DND-41 (cell line): ENCODE measurements around the gene NOVA1.

Experiments used
- ATAC-seq: fragments of 200-7000 bp; cut with Tn5 transposase; 3 replicates; pipeline ENCODE4 v1.9.1; 2021; ENCODE audit warnings: low read depth; ENCODE audit not compliant: insufficient read depth
- DNase-seq: peaks from one replicate; pipeline ENCODE4 v3.0.0-alpha.2; 2020
- H2AFZ ChIP-seq: 2 replicates; pipeline ENCODE4 v1.6.0; 2012; ENCODE audit warnings: low read depth, low read length
- H3K27ac ChIP-seq: 2 replicates; pipeline ENCODE4 v1.5.1; 2012; ENCODE audit warnings: low read length, inconsistent platforms
- H3K27me3 ChIP-seq: fragments of 200-600 bp; sonication (generic); 2 replicates; pipeline ENCODE4 v1.6.0; 2012; ENCODE audit warnings: low read length, mild to moderate bottlenecking, inconsistent platforms; ENCODE audit not compliant: insufficient read depth, poor library complexity
- H3K36me3 ChIP-seq: 2 replicates; pipeline ENCODE4 v1.5.1; 2012; ENCODE audit warnings: low read length, inconsistent platforms; ENCODE audit not compliant: insufficient read depth
- H3K4me1 ChIP-seq: 2 replicates; pipeline ENCODE4 v1.5.1; 2012; ENCODE audit warnings: mild to moderate bottlenecking, low read length; ENCODE audit not compliant: insufficient read depth
- H3K4me2 ChIP-seq: 2 replicates; pipeline ENCODE4 v1.6.0; 2012; ENCODE audit warnings: mild to moderate bottlenecking, moderate library complexity, low read length, inconsistent platforms; ENCODE audit not compliant: insufficient read depth
- H3K4me3 ChIP-seq, 2 experiments: fragments of 200-600 bp in 1 of 2; shearing (Covaris generic) in 1 of 2; 2 replicates each; pipeline ENCODE4 v1.5.1; 2012 to 2016; ENCODE audit warnings: inconsistent platforms in 2 of 2, low read length in 2 of 2, mild to moderate bottlenecking in 2 of 2, low read depth in 1 of 2, moderate library complexity in 1 of 2
- H3K79me2 ChIP-seq: 2 replicates; pipeline ENCODE4 v1.6.0; 2012; ENCODE audit warnings: low read length, inconsistent platforms; ENCODE audit not compliant: insufficient read depth
- H3K9ac ChIP-seq: 2 replicates; pipeline ENCODE4 v1.6.0; 2012; ENCODE audit warnings: low read depth, mild to moderate bottlenecking, inconsistent platforms, low read length, moderate library complexity
- H3K9me3 ChIP-seq: 2 replicates; pipeline ENCODE4 v1.5.1; 2012; ENCODE audit warnings: low read length, moderate library complexity, mild to moderate bottlenecking, inconsistent platforms; ENCODE audit not compliant: insufficient read depth, severe bottlenecking
- H4K20me1 ChIP-seq: 2 replicates; pipeline ENCODE4 v1.6.0; 2012; ENCODE audit warnings: low read length; ENCODE audit not compliant: insufficient read depth
- EZH2 ChIP-seq: IDR thresholded peaks from 3 replicates; pipeline ENCODE4 v1.6.1; 2012; ENCODE audit warnings: borderline replicate concordance, low read depth, mild to moderate bottlenecking, moderate library complexity, low read length, inconsistent platforms; ENCODE audit not compliant: severe bottlenecking
- TF ChIP-seq, protein P1 (sequence below): IDR thresholded peaks from 2 replicates; pipeline ENCODE4 v1.5.1; 2012; ENCODE audit warnings: borderline replicate concordance, low read length, moderate library complexity, mild to moderate bottlenecking; ENCODE audit not compliant: poor library complexity, severe bottlenecking; ENCODE audit errors: extremely low read depth

NOVA1 gene

DNA sequence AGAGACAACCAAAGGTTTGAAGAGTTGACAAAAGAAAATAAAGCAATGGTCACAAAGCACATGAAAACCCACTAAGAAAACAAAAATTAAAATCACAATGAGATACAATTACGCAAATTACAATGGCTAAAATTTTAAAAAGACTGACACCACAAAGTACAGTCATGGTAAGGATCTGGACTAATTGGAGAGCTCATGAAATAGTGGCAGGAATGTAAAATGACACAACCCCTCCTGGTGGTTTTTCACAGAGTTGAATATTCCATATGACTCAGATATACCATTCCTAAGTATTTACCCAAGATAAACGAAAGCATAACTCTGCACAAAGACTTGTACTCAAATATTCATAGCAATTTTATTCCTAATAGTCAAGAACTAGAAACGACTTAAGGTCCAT, 65.9 kb downstream of the NOVA1 start:
- ATAC-seq (no peak), DNase-seq (no peak)
- TF ChIP-seq, protein P1, sequence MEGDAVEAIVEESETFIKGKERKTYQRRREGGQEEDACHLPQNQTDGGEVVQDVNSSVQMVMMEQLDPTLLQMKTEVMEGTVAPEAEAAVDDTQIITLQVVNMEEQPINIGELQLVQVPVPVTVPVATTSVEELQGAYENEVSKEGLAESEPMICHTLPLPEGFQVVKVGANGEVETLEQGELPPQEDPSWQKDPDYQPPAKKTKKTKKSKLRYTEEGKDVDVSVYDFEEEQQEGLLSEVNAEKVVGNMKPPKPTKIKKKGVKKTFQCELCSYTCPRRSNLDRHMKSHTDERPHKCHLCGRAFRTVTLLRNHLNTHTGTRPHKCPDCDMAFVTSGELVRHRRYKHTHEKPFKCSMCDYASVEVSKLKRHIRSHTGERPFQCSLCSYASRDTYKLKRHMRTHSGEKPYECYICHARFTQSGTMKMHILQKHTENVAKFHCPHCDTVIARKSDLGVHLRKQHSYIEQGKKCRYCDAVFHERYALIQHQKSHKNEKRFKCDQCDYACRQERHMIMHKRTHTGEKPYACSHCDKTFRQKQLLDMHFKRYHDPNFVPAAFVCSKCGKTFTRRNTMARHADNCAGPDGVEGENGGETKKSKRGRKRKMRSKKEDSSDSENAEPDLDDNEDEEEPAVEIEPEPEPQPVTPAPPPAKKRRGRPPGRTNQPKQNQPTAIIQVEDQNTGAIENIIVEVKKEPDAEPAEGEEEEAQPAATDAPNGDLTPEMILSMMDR, result no peak
- no peak for TF ChIP-seq EZH2

DNA sequence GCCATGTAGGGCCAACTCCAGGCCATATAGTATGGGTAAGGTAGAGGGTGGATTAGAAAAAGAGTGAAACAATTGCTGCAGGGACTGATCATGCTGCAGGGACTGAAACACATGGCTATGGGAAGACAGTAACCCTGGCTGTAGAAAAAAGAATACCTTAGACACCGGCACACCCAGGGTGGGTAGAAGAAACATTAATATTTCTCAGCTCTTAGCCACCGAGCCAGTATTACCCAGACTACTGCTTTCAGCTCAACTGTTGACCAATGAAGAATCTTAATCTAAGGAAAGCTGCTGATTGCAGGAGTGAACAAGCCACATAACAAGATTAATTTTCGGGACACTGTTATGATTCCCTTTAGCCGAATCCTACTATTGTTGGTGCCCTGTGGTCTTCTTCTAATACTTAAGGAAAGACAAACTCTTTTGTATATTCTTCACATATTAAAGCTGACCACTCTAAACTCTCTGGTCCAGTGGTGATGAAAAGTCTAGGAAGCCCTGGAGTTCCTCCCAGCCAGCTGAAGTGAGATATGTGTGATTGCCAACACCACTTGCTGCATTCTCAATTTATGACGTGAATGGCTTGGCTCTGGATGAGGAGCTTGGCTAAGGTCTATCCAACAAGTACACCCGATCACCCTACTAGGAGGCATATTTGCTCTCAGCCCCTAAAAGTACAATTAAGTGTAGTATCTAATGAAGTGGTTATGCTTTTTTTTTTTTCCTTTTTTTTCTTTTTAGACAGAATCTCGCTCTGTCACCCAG, 69.2 kb downstream of the NOVA1 start:
- Histone ChIP-seq H3K79me2 (no peaks in the 10 kb centered on the region), H3K4me3 (no peak overlapping the region), H3K4me1 (no peaks in the 10 kb centered on the region), H4K20me1 (no peaks in the 10 kb centered on the region), H3K36me3 (no peaks in the 10 kb centered on the region), H3K9me3 (no peaks in the 10 kb centered on the region), H2AFZ (no peak overlapping the region), H3K27me3 (no peaks in the 10 kb centered on the region), H3K9ac (no peak overlapping the region), H3K4me2 (no peak overlapping the region), H3K27ac (no peak overlapping the region)
- no peak for DNase-seq
- ATAC-seq, result no peak
- no peak for TF ChIP-seq EZH2
- TF ChIP-seq, protein P1, result no peak

More for the DNA sequence above, 65.9 kb downstream of the NOVA1 start:
- Histone ChIP-seq H3K4me2 (no peak overlapping the region), H3K9me3 (no peaks in the 10 kb centered on the region), H3K27me3 (no peaks in the 10 kb centered on the region), H3K4me3 (no peak overlapping the region), H2AFZ (no peak overlapping the region), H3K27ac (no peak overlapping the region), H3K9ac (no peak overlapping the region), H4K20me1 (no peaks in the 10 kb centered on the region), H3K4me1 (no peaks in the 10 kb centered on the region), H3K79me2 (no peaks in the 10 kb centered on the region), H3K36me3 (no peaks in the 10 kb centered on the region)

DNA sequence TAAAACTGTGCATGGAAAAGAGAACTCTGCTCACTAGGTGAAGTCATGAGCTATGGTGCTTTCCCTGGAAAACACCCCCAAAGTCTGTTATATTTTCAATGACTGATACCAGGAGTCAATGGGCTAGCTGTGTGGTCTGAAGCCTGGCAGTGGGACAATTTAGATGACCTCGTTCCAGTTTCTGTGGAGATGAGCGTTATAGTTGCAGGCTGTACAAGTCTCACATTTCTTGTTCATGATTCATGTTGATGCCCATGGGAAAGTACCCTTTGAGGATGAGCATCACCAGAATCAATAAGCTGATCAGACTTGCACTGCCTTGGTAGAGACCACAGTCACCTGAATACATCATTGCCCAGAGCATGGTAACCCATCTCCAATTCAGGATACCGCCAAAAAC, 70.7 kb downstream of the NOVA1 start:
- Histone ChIP-seq H4K20me1 (no peaks in the 10 kb centered on the region), H3K36me3 (no peaks in the 10 kb centered on the region), H3K27me3 (no peaks in the 10 kb centered on the region), H3K4me3 (no peak overlapping the region), H3K27ac (no peak overlapping the region), H3K4me2 (no peak overlapping the region), H3K79me2 (no peaks in the 10 kb centered on the region), H3K9ac (no peak overlapping the region), H2AFZ (no peak overlapping the region), H3K4me1 (no peaks in the 10 kb centered on the region), H3K9me3 (no peaks in the 10 kb centered on the region)
- ATAC-seq (no peak), DNase-seq (no peak)
- TF ChIP-seq EZH2, result no peak

DNA sequence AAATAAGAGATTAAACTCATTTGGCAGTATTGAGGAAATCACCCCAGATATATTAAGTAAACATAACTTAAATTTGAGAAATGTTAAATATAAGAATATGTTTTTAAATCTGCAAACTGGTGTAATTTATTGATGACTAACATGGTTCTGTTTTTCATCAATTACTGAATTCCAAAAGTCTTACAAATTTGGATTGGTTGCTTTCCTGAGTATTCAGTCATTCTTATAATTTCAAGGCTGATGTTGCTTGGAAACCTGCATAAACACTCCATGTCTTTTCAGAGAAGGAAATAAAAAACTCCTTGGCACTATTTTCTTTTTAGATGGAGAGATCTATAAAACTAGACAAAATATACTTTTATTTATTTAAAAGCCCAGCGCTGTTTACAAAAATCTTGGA, 71.7 kb downstream of the NOVA1 start:
- Histone ChIP-seq H3K4me3 (no peak overlapping the region), H3K9me3 (no peaks in the 10 kb centered on the region), H3K4me2 (no peak overlapping the region), H3K9ac (no peak overlapping the region), H3K79me2 (no peaks in the 10 kb centered on the region), H4K20me1 (no peaks in the 10 kb centered on the region), H3K27me3 (no peaks in the 10 kb centered on the region), H2AFZ (no peak overlapping the region), H3K36me3 (no peaks in the 10 kb centered on the region), H3K4me1 (no peaks in the 10 kb centered on the region), H3K27ac (no peak overlapping the region)
- ATAC-seq (no peak), DNase-seq (no peak)
- TF ChIP-seq, protein P1, result no peak
- no peak for TF ChIP-seq EZH2
